HG02798 (cell line): ENCODE data around the gene TMPRSS4.

Experiments used
- ATAC-seq: cut with Tn5 transposase; IDR thresholded peaks from one replicate; pipeline ENCODE4 v1.9.1; 2021; ENCODE audit warnings: mild to moderate bottlenecking; ENCODE audit not compliant: unreplicated experiment, poor library complexity

The TMPRSS4 gene

GRCh38 chr11:118099838-118100556 is 23.1 kb downstream of the TMPRSS4 start:
- ATAC-seq, result no peak

GRCh38 chr11:118100691-118101232 is 23.9 kb downstream of the TMPRSS4 start:
- no peak for ATAC-seq

GRCh38 chr11:118102721-118103261 is 25.9 kb downstream of the TMPRSS4 start:
- no peak for ATAC-seq

GRCh38 chr11:118104491-118104890 is 27.6 kb downstream of the TMPRSS4 start:
- ATAC-seq, result no peak

GRCh38 chr11:118105657-118106305 is 28.9 kb downstream of the TMPRSS4 start:
- ATAC-seq, result no peak

GRCh38 chr11:118106789-118107335 is 30.0 kb downstream of the TMPRSS4 start:
- ATAC-seq, result no peak

- no peak for ATAC-seq
Measured at GRCh38 chr11:118108513-118108912, 31.6 kb downstream of the TMPRSS4 start.

- ATAC-seq, result no peak
Measured at GRCh38 chr11:118109231-118109630, 32.4 kb downstream of the TMPRSS4 start.

- ATAC-seq, result no peak
Measured at GRCh38 chr11:118111019-118111743, 34.3 kb downstream of the TMPRSS4 start.

- no peak for ATAC-seq
Measured at GRCh38 chr11:118111744-118112035, 34.8 kb downstream of the TMPRSS4 start.

GRCh38 chr11:118112711-118113430 is 36.0 kb downstream of the TMPRSS4 start:
- no peak for ATAC-seq

- no peak for ATAC-seq
Measured at GRCh38 chr11:118114266-118114665, 37.4 kb downstream of the TMPRSS4 start.

GRCh38 chr11:118115048-118115447 is 38.2 kb downstream of the TMPRSS4 start:
- ATAC-seq, result no peak

GRCh38 chr11:118117790-118118601 is 41.1 kb downstream of the TMPRSS4 start:
- no peak for ATAC-seq

GRCh38 chr11:118120793-118121192 is 43.9 kb downstream of the TMPRSS4 start:
- no peak for ATAC-seq

GRCh38 chr11:118124929-118125535 is 48.2 kb downstream of the TMPRSS4 start:
- no peak for ATAC-seq

- no peak for ATAC-seq
Measured at GRCh38 chr11:118126082-118126838, 49.4 kb downstream of the TMPRSS4 start.

GRCh38 chr11:118128310-118128709 is 51.4 kb downstream of the TMPRSS4 start:
- ATAC-seq, result no peak
